ENCODE results near the gene MTUS2. TPM values are rescaled to one million over a fixed set of nuclear protein-coding genes. Genes with fewer than 3 reads are reported as not detected.
"Not testable (repeated sequence)": the region's sequence is repeated elsewhere in the genome, so short reads cannot be mapped to it uniquely, and the experiment has no call there.

The MTUS2 gene
- total and polyA plus RNA-seq, 4 donors = under 0.01 to 0.70 (median 0.15) TPM

DNA sequence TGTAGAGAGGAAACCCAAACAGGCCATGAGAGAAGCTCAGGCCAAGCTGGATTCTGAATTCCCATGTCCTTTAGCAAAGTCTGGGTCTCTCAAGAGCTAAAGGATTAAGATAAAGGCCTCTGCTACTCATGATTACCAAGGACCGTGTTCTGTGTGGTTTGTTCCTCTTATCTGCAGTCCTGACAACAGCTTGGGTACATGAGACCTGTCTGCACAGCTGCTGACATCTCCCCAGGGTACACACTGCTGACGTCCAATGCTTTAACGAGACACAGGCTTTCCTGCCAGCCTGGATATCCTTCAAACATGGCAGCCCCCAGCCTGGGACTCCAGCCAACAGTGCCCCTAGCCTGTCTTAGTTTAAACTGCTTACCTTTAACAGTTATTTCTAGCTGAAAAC is 564.3 kb downstream of the MTUS2 start (continued):
- TF ChIP-seq, protein P1, sequence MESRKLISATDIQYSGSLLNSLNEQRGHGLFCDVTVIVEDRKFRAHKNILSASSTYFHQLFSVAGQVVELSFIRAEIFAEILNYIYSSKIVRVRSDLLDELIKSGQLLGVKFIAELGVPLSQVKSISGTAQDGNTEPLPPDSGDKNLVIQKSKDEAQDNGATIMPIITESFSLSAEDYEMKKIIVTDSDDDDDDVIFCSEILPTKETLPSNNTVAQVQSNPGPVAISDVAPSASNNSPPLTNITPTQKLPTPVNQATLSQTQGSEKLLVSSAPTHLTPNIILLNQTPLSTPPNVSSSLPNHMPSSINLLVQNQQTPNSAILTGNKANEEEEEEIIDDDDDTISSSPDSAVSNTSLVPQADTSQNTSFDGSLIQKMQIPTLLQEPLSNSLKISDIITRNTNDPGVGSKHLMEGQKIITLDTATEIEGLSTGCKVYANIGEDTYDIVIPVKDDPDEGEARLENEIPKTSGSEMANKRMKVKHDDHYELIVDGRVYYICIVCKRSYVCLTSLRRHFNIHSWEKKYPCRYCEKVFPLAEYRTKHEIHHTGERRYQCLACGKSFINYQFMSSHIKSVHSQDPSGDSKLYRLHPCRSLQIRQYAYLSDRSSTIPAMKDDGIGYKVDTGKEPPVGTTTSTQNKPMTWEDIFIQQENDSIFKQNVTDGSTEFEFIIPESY (IDR thresholded peaks at IDR 0.05) = no peak
- TF ChIP-seq, protein P2, sequence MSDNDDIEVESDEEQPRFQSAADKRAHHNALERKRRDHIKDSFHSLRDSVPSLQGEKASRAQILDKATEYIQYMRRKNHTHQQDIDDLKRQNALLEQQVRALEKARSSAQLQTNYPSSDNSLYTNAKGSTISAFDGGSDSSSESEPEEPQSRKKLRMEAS (IDR thresholded peaks at IDR 0.05) = no peak
- TF ChIP-seq GABPA (IDR thresholded peaks at IDR 0.05 in 1 of 2, conservative IDR thresholded peaks at IDR 0.05 in 1 of 2) (no peak), TAF1 (conservative IDR thresholded peaks at IDR 0.05) (no peak), FOXA2 (IDR thresholded peaks at IDR 0.05) (no peak), SP1 (IDR thresholded peaks at IDR 0.05) (no peak)

DNA sequence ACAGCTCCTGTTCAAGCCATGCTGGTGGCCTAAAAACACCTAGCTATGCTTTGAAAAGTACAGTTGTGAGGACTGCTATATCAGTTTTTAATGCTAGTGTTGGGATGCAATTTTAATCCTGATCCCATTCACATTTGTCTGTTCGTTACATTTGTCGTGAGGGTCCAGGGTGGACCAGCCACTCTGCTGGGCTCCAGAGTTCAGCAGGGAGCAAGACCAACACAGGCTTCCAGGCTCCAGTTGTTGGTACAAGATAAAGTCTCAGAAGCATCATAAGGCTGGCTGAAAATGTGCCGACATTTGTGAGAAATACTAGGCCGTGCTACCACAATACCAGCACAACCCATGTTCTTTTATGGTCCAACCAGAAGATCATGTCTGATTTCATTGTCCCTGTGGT is 564.7 kb downstream of the MTUS2 start:
- no peak overlapping the region for H3K27ac ChIP-seq (ENCODE audit: low read depth in 1 of 2, low read length in 2 of 2)
- no peak overlapping the region for H3K9ac ChIP-seq (ENCODE audit: low read depth in 1 of 2, low read length in 2 of 2)
- H3K27me3 ChIP-seq (ENCODE audit: control insufficient read depth in 4 of 4, insufficient read depth in 4 of 4, low read length in 3 of 4) = peaks cover 0 to 3% (median 0%) of the 10 kb centered on the region in 4 donors
- H3K9me3 ChIP-seq (ENCODE audit: control insufficient read depth in 4 of 4, low read length in 3 of 4) = peaks cover 0 to 1% (median 0%) of the 10 kb centered on the region in 4 donors
- H3K36me3 ChIP-seq (ENCODE audit: control insufficient read depth in 4 of 4, insufficient read depth in 3 of 4, low read depth in 1 of 4, low read length in 3 of 4) = no peaks in the 10 kb centered on the region
- no peak for DNase-seq (ENCODE audit: low spot score)
- no peaks in the 10 kb centered on the region for H3K4me1 ChIP-seq (ENCODE audit: control insufficient read depth in 4 of 4, insufficient read depth in 4 of 4, low read length in 3 of 4)
- no peak for TF ChIP-seq HNF4G (IDR thresholded peaks at IDR 0.05)
- TF ChIP-seq FOXA1 (IDR thresholded peaks at IDR 0.05) = no peak
- TF ChIP-seq GABPA (IDR thresholded peaks at IDR 0.05 in 1 of 2, conservative IDR thresholded peaks at IDR 0.05 in 1 of 2) = no peak
- TF ChIP-seq TAF1 (conservative IDR thresholded peaks at IDR 0.05) = no peak
- TF ChIP-seq, protein P3, sequence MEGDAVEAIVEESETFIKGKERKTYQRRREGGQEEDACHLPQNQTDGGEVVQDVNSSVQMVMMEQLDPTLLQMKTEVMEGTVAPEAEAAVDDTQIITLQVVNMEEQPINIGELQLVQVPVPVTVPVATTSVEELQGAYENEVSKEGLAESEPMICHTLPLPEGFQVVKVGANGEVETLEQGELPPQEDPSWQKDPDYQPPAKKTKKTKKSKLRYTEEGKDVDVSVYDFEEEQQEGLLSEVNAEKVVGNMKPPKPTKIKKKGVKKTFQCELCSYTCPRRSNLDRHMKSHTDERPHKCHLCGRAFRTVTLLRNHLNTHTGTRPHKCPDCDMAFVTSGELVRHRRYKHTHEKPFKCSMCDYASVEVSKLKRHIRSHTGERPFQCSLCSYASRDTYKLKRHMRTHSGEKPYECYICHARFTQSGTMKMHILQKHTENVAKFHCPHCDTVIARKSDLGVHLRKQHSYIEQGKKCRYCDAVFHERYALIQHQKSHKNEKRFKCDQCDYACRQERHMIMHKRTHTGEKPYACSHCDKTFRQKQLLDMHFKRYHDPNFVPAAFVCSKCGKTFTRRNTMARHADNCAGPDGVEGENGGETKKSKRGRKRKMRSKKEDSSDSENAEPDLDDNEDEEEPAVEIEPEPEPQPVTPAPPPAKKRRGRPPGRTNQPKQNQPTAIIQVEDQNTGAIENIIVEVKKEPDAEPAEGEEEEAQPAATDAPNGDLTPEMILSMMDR (IDR thresholded peaks at IDR 0.05; ENCODE audit: low read depth, low read length, missing input control) = no peak
- TF ChIP-seq, protein P4, sequence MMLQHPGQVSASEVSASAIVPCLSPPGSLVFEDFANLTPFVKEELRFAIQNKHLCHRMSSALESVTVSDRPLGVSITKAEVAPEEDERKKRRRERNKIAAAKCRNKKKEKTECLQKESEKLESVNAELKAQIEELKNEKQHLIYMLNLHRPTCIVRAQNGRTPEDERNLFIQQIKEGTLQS (IDR thresholded peaks at IDR 0.05) = no peak
- no peak for TF ChIP-seq RAD21 (IDR thresholded peaks at IDR 0.05)
- TF ChIP-seq, protein P1 (IDR thresholded peaks at IDR 0.05) = no peak
- TF ChIP-seq, protein P2 (IDR thresholded peaks at IDR 0.05) = no peak
- TF ChIP-seq HNF4A (conservative IDR thresholded peaks at IDR 0.05) = no peak
- TF ChIP-seq YY1 (IDR thresholded peaks at IDR 0.05) = no peak
- no peak for TF ChIP-seq SP1 (IDR thresholded peaks at IDR 0.05)
- TF ChIP-seq FOXA2 (IDR thresholded peaks at IDR 0.05) = no peak
- no peak overlapping the region for H3K4me3 ChIP-seq (ENCODE audit: low read depth in 1 of 3, low read length in 3 of 3)
- 95% methylated on average over 4 of the region's 4 CpGs for WGBS

DNA sequence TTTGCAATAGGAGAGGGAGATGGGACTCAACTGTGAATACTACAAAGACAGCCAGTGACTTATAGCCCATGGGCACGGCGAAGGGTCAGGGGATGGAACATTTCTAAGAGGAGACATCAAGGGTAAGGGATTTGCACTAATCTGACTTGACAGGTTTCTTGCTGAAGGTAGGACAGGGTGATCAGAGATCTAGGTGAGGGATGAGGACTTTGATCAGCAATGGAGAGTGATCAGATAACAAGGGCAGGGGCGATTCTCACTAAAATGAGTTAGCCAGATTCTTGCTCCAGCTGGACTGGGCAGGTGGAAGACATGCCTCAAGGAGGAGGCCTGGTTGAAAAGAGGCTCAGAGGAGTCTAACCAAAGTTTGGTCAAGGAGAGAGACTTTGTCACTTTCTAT is 566.1 kb downstream of the MTUS2 start:
- no peak for TF ChIP-seq EGR1 (IDR thresholded peaks at IDR 0.05; ENCODE audit: low read depth in 2 of 2)
- TF ChIP-seq HNF4A (conservative IDR thresholded peaks at IDR 0.05) = no peak
- TF ChIP-seq RXRA (IDR thresholded peaks at IDR 0.05) = no peak
- TF ChIP-seq, protein P3 (IDR thresholded peaks at IDR 0.05; ENCODE audit: low read depth, low read length, missing input control) = no peak
- TF ChIP-seq, protein P4 (IDR thresholded peaks at IDR 0.05) = no peak
- TF ChIP-seq SP1 (IDR thresholded peaks at IDR 0.05) = no peak
- DNase-seq (ENCODE audit: low spot score) = no peak
- WGBS = 80% methylated on average over 3 of the region's 3 CpGs

DNA sequence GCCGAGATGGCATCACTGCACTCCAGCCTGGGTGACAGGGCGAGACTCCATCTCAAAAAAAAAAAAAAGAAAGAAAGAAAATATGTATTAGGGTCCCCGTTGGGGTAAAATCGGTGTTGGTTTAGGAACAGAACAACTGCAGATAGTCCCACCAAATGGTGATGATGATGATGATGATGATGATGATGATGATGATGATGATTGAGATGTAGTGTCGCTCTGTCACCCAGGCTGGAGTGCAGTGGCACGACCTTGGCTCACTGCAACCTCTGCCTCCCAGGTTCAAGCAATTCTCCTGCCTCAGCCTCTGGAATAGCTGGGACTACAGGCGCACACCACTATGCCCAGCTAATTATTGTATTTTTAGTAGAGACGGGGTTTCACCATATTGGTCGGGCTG is 570.5 kb downstream of the MTUS2 start:
- not testable (repeated sequence) for H3K9me3 ChIP-seq (ENCODE audit: control insufficient read depth in 4 of 4, low read length in 3 of 4); H3K27me3 ChIP-seq (ENCODE audit: control insufficient read depth in 4 of 4, insufficient read depth in 4 of 4, low read length in 3 of 4); H3K36me3 ChIP-seq (ENCODE audit: control insufficient read depth in 4 of 4, insufficient read depth in 3 of 4, low read depth in 1 of 4, low read length in 3 of 4); H3K27ac ChIP-seq (ENCODE audit: low read depth in 1 of 2, low read length in 2 of 2); DNase-seq (ENCODE audit: low spot score); H3K9ac ChIP-seq (ENCODE audit: low read depth in 1 of 2, low read length in 2 of 2); H3K4me1 ChIP-seq (ENCODE audit: control insufficient read depth in 4 of 4, insufficient read depth in 4 of 4, low read length in 3 of 4); H3K4me3 ChIP-seq (ENCODE audit: low read depth in 1 of 3, low read length in 3 of 3)
- WGBS = 97% methylated on average over 9 of the region's 9 CpGs

More for the DNA sequence above, 566.1 kb downstream of the MTUS2 start:
- Histone ChIP-seq H3K4me1 (ENCODE audit: control insufficient read depth in 4 of 4, insufficient read depth in 4 of 4, low read length in 3 of 4) (no peaks in the 10 kb centered on the region), H3K27me3 (ENCODE audit: control insufficient read depth in 4 of 4, insufficient read depth in 4 of 4, low read length in 3 of 4) (no peaks in the 10 kb centered on the region), H3K4me3 (ENCODE audit: low read depth in 1 of 3, low read length in 3 of 3) (no peak overlapping the region), H3K36me3 (ENCODE audit: control insufficient read depth in 4 of 4, insufficient read depth in 3 of 4, low read depth in 1 of 4, low read length in 3 of 4) (no peaks in the 10 kb centered on the region), H3K9ac (ENCODE audit: low read depth in 1 of 2, low read length in 2 of 2) (no peak overlapping the region), H3K27ac (ENCODE audit: low read depth in 1 of 2, low read length in 2 of 2) (no peak overlapping the region), H3K9me3 (ENCODE audit: control insufficient read depth in 4 of 4, low read length in 3 of 4) (peaks cover 0 to 1% (median 0%) of the 10 kb centered on the region in 4 donors)
